HepG2 (cell line): ENCODE measurements around the gene NOC4L.

Experiments used
- BCL3 ChIP-seq: sonication (generic); formaldehyde crosslinking; IDR thresholded peaks from 2 replicates; pipeline ENCODE4 v1.5.1; 2020; ENCODE audit warnings: mild to moderate bottlenecking, missing genetic modification reagents, moderate library complexity
- FOXA1 ChIP-seq, 2 experiments: fragments of 450-650 bp in 1 of 2; sonication (generic) in 1 of 2; formaldehyde crosslinking in 1 of 2; IDR thresholded peaks; 2 replicates each; pipeline versions ENCODE4 v1.4.0 to v1.6.1; 2016 to 2020; ENCODE audit warnings: missing genetic modification reagents in 1 of 2
- GABPB1 ChIP-seq: IDR thresholded peaks from 2 replicates; pipeline ENCODE4 v1.6.1; 2016; ENCODE audit warnings: mild to moderate bottlenecking, missing genetic modification reagents, moderate library complexity, missing compliant biosample characterization
- KLF13 ChIP-seq: sonication (generic); formaldehyde crosslinking; IDR thresholded peaks from 2 replicates; pipeline ENCODE4 v1.4.0; 2020; ENCODE audit warnings: mild to moderate bottlenecking, missing genetic modification reagents
- TARDBP ChIP-seq: sonication (generic); formaldehyde crosslinking; IDR thresholded peaks from 2 replicates; pipeline ENCODE4 v1.8.0; 2022; ENCODE audit warnings: mild to moderate bottlenecking, missing genetic modification reagents
- ZFP36L1 ChIP-seq: sonication (generic); formaldehyde crosslinking; IDR thresholded peaks from 2 replicates; pipeline ENCODE4 v1.8.0; 2022; ENCODE audit warnings: mild to moderate bottlenecking, missing genetic modification reagents, moderate library complexity
- ZNF660 ChIP-seq: sonication (generic); formaldehyde crosslinking; IDR thresholded peaks from 2 replicates; pipeline ENCODE4 v1.5.1; 2020; ENCODE audit warnings: mild to moderate bottlenecking, low read depth, missing genetic modification reagents, borderline replicate concordance

- no peak for TF ChIP-seq GABPB1 (CRISPR knock-in tag)
- no peak for TF ChIP-seq BCL3 (CRISPR knock-in tag)
- TF ChIP-seq TARDBP (CRISPR knock-in tag): no peak
- TF ChIP-seq FOXA1 (IDR thresholded peaks at IDR 0.05): no peak
- no peak for TF ChIP-seq FOXA1 (CRISPR knock-in tag; IDR thresholded peaks at IDR 0.05)
- TF ChIP-seq KLF13 (CRISPR knock-in tag): no peak
- TF ChIP-seq ZFP36L1 (CRISPR knock-in tag): no peak
- TF ChIP-seq ZNF660 (CRISPR knock-in tag): no peak
Measured at GRCh38 chr12:132190012-132190755, 45.9 kb downstream of the NOC4L start.
